Suprapubic skin (tissue), 4 donors: ENCODE results near the gene TGFB3.

Experiments used
- CTCF ChIP-seq, 2 donors: fragments of 200-600 bp in 1 of 2; fragments of 450-650 bp in 1 of 2; sonication (generic) in 1 of 2; IDR thresholded peaks; one replicate each; pipeline ENCODE4 v1.5.1; 2016 to 2019; ENCODE audit warnings: antibody characterized with exemption in 2 of 2, mild to moderate bottlenecking in 1 of 2, moderate library complexity in 1 of 2
- POLR2A ChIP-seq, 2 donors: fragments of 450-650 bp; IDR thresholded peaks; one replicate each; pipeline ENCODE4 v1.6.1; 2017; ENCODE audit warnings: antibody characterized with exemption in 2 of 2, mild to moderate bottlenecking in 2 of 2, moderate library complexity in 2 of 2
- POLR2AphosphoS5 ChIP-seq, 3 donors: sonication (generic); formaldehyde crosslinking; IDR thresholded peaks; one replicate each; pipeline ENCODE4 v1.6.1; 2017; ENCODE audit warnings: antibody characterized with exemption in 3 of 3

GRCh38 chr14:75913183-75913582, 68.6 kb downstream of the TGFB3 start:
- TF ChIP-seq CTCF (IDR thresholded peaks at IDR 0.05) (no peak), POLR2A (IDR thresholded peaks at IDR 0.05) (no peak), POLR2AphosphoS5 (IDR thresholded peaks at IDR 0.05) (no peak)
